Measurements from ENCODE around the gene MNS1.

DNA sequence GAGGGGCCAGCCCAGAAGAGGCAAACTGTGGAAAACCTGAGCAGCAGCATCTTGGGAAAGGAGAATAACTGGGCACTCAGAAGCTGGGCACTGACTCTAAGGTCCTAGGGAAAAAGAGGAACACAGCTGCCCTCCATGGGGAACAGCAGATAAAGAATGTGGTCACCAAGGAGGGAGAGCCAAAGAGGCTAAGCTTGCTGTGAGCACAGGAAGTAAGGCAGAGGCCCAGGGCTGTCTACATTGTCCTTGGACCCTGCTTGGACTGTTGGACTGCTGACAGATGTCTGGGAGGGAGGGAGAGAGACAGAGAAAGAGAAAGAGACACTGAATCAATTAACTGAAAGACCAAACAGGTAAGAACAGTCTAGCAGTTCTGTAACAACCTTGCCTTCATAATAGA is 4.5 kb upstream of the MNS1 start:
- TF ChIP-seq, protein P1, sequence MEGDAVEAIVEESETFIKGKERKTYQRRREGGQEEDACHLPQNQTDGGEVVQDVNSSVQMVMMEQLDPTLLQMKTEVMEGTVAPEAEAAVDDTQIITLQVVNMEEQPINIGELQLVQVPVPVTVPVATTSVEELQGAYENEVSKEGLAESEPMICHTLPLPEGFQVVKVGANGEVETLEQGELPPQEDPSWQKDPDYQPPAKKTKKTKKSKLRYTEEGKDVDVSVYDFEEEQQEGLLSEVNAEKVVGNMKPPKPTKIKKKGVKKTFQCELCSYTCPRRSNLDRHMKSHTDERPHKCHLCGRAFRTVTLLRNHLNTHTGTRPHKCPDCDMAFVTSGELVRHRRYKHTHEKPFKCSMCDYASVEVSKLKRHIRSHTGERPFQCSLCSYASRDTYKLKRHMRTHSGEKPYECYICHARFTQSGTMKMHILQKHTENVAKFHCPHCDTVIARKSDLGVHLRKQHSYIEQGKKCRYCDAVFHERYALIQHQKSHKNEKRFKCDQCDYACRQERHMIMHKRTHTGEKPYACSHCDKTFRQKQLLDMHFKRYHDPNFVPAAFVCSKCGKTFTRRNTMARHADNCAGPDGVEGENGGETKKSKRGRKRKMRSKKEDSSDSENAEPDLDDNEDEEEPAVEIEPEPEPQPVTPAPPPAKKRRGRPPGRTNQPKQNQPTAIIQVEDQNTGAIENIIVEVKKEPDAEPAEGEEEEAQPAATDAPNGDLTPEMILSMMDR (IDR thresholded peaks at IDR 0.05) = no peak
- TF ChIP-seq EZH2 (IDR thresholded peaks at IDR 0.05; ENCODE audit: borderline replicate concordance, insufficient read depth, low read depth, low read length, poor library complexity, severe bottlenecking) = no peak

Measured in B cell (primary cell).